NCI-H1694 (cell line): ENCODE results near the gene KRT6A.

Source experiments
- DNase-seq: peaks from one replicate; lab custom pipeline; 2025; lab: John Stamatoyannopoulos, UW

Gene KRT6A

GRCh38 chr12:52493172-52493571, at the start of gene KRT6A:
KRT6A (minus strand) TSS chr12:52493257; CDS start chr12:52493188, 69 bp downstream.
- DNase-seq: no peak

- DNase-seq: no peak
Observed at GRCh38 chr12:52542157-52542556, 49.1 kb upstream of the KRT6A start.

GRCh38 chr12:52541709-52542108, 48.7 kb upstream of the KRT6A start:
- no peak for DNase-seq

GRCh38 chr12:52540531-52540930, 47.5 kb upstream of the KRT6A start:
- DNase-seq: no peak

GRCh38 chr12:52539821-52540173, 46.7 kb upstream of the KRT6A start:
- DNase-seq: no peak

GRCh38 chr12:52539083-52539820, 46.2 kb upstream of the KRT6A start:
- peak; percentile 37 for DNase-seq

- DNase-seq: no peak
Observed at GRCh38 chr12:52537101-52537500, 44.0 kb upstream of the KRT6A start.

GRCh38 chr12:52535574-52535973, 42.5 kb upstream of the KRT6A start:
- DNase-seq: peak; percentile 6

GRCh38 chr12:52534482-52534881, 41.4 kb upstream of the KRT6A start:
- DNase-seq: no peak

- no peak for DNase-seq
Observed at GRCh38 chr12:52533686-52534470, 40.8 kb upstream of the KRT6A start.

- DNase-seq: no peak
Observed at GRCh38 chr12:52532636-52533035, 39.6 kb upstream of the KRT6A start.

GRCh38 chr12:52531566-52532300, 38.7 kb upstream of the KRT6A start:
- no peak for DNase-seq

- DNase-seq: no peak
Observed at GRCh38 chr12:52530905-52531304, 37.8 kb upstream of the KRT6A start.

GRCh38 chr12:52530366-52530765, 37.3 kb upstream of the KRT6A start:
- DNase-seq: no peak

- DNase-seq: no peak
Observed at GRCh38 chr12:52529846-52530245, 36.8 kb upstream of the KRT6A start.

- no peak for DNase-seq
Observed at GRCh38 chr12:52529417-52529816, 36.4 kb upstream of the KRT6A start.

GRCh38 chr12:52528641-52529143, 35.6 kb upstream of the KRT6A start:
- no peak for DNase-seq

- no peak for DNase-seq
Observed at GRCh38 chr12:52527121-52527800, 34.2 kb upstream of the KRT6A start.

- DNase-seq: no peak
Observed at GRCh38 chr12:52526511-52526951, 33.5 kb upstream of the KRT6A start.

GRCh38 chr12:52525661-52526499, 32.8 kb upstream of the KRT6A start:
- no peak for DNase-seq
